ENCODE measurements around the gene CLTCL1.

DNA sequence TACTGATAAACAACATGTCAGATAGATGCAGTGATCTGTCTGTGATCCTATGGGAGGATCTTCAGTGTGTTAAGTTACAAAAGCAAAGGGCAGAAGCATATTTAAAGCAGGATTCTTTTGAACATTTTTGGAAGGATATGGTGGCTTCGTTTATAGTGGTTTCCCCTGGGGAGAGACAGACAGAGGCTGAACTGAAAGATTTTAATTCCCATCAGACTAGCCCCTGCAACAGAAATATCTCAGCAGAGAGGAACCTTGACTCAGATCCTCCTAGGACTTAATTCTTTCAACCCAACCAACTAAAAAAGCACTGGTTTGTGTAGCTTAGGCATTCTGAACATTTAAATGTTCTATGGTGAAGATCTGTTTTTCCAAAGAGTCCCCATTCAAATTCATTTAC, 5.7 kb downstream of the CLTCL1 start:
- TF ChIP-seq SUZ12 (IDR thresholded peaks at IDR 0.05; ENCODE audit: extremely low read depth, insufficient read depth, insufficient read length), result no peak
- TF ChIP-seq ZNF274 (IDR thresholded peaks at IDR 0.05; ENCODE audit: low read depth, low read length), result no peak
- no peak for TF ChIP-seq YY1 (IDR thresholded peaks at IDR 0.05; ENCODE audit: insufficient read depth, insufficient read length)
